H1 (cell line): ENCODE measurements around the gene ZSCAN5A.

Source experiments
- ATF2 ChIP-seq: IDR thresholded peaks from 2 replicates; pipeline ENCODE4 v1.6.1; 2012; ENCODE audit warnings: low read length, inconsistent platforms
- CBX8 ChIP-seq: fragments of 300-800, 300-1000 bp; sonication (generic); IDR thresholded peaks from 2 replicates; pipeline ENCODE4 v1.7.1; 2016; ENCODE audit warnings: low read depth, low read length, borderline replicate concordance
- CEBPB ChIP-seq: IDR thresholded peaks from 2 replicates; pipeline ENCODE4 v1.6.1; 2012; ENCODE audit warnings: low read depth, low read length
- CHD2 ChIP-seq: IDR thresholded peaks from 2 replicates; pipeline ENCODE4 v1.6.1; 2012; ENCODE audit warnings: low read length, improper control_type of control experiment
- CTBP2 ChIP-seq: IDR thresholded peaks from 2 replicates; pipeline ENCODE4 v1.7.0; 2011; ENCODE audit warnings: borderline replicate concordance, mild to moderate bottlenecking, moderate library complexity, mixed read lengths, low read length; ENCODE audit not compliant: insufficient read depth, insufficient read length
- CTCF ChIP-seq, 3 experiments: IDR thresholded peaks; 1 replicate in 2 of 3; 2 replicates in 1 of 3; pipeline versions ENCODE4 v1.5.1 to v1.6.1; 2011; ENCODE audit warnings: low read length in 3 of 3, mild to moderate bottlenecking in 3 of 3, inconsistent platforms in 2 of 3, low read depth in 1 of 3, moderate library complexity in 1 of 3; ENCODE audit not compliant: insufficient read depth in 1 of 3; ENCODE audit errors: control extremely low read depth in 1 of 3
- E2F6 ChIP-seq: IDR thresholded peaks from 2 replicates; pipeline ENCODE4 v1.6.1; 2012; ENCODE audit warnings: inconsistent platforms
- EP300 ChIP-seq, 2 experiments: IDR thresholded peaks; 1 replicate in 1 of 2; 2 replicates in 1 of 2; pipeline ENCODE4 v1.6.1; 2011 to 2012; ENCODE audit warnings: low read depth in 2 of 2, low read length in 2 of 2, mild to moderate bottlenecking in 2 of 2, borderline replicate concordance in 1 of 2, inconsistent platforms in 1 of 2, moderate library complexity in 1 of 2
- EZH2 ChIP-seq: fragments of 200-600 bp; sonication (generic); IDR thresholded peaks from 2 replicates; pipeline ENCODE4 v1.7.1; 2012; ENCODE audit warnings: low read depth, mild to moderate bottlenecking, moderate library complexity, low read length, inconsistent platforms; ENCODE audit not compliant: severe bottlenecking
- HDAC2 ChIP-seq, 2 experiments: fragments of 300-600 bp in 1 of 2; sonication (generic) in 1 of 2; IDR thresholded peaks; 2 replicates each; pipeline ENCODE4 v1.6.1; 2011 to 2012; ENCODE audit warnings: low read depth in 2 of 2, low read length in 2 of 2, mild to moderate bottlenecking in 2 of 2, moderate library complexity in 2 of 2, borderline replicate concordance in 1 of 2, inconsistent platforms in 1 of 2
- POLR2AphosphoS5 ChIP-seq: IDR thresholded peaks from 2 replicates; pipeline ENCODE4 v1.6.1; 2011; ENCODE audit warnings: low read depth, low read length
- RAD21 ChIP-seq, 2 experiments: IDR thresholded peaks in 1 of 2; conservative IDR thresholded peaks in 1 of 2; 2 replicates each; pipeline ENCODE4 v1.6.1; 2011; ENCODE audit warnings: low read depth in 2 of 2, low read length in 2 of 2, improper control_type of control experiment in 1 of 2, inconsistent platforms in 1 of 2, mild to moderate bottlenecking in 1 of 2, moderate library complexity in 1 of 2
- RFX5 ChIP-seq: IDR thresholded peaks from 2 replicates; pipeline ENCODE4 v1.6.1; 2011; ENCODE audit warnings: low read depth, low read length, improper control_type of control experiment, borderline replicate concordance

- no peak for TF ChIP-seq RFX5
- TF ChIP-seq CBX8 = no peak
- TF ChIP-seq ATF2 = no peak
- no peak for TF ChIP-seq CTCF (IDR thresholded peaks at IDR 0.05; ENCODE audit: control extremely low read depth in 1 of 3, insufficient read depth in 1 of 3, low read depth in 1 of 3, low read length in 3 of 3)
- no peak for TF ChIP-seq E2F6
- TF ChIP-seq EZH2 = no peak
- no peak for TF ChIP-seq POLR2AphosphoS5
- TF ChIP-seq CTBP2 = no peak
- no peak for TF ChIP-seq EP300 (IDR thresholded peaks at IDR 0.05; ENCODE audit: borderline replicate concordance in 1 of 2, low read depth in 2 of 2, low read length in 2 of 2)
- TF ChIP-seq HDAC2 (IDR thresholded peaks at IDR 0.05; ENCODE audit: borderline replicate concordance in 1 of 2, low read depth in 2 of 2, low read length in 2 of 2) = no peak
- no peak for TF ChIP-seq CHD2
- TF ChIP-seq RAD21 (IDR thresholded peaks at IDR 0.05 in 1 of 2, conservative IDR thresholded peaks at IDR 0.05 in 1 of 2; ENCODE audit: low read depth in 2 of 2, low read length in 2 of 2) = no peak
- no peak for TF ChIP-seq CEBPB
These were observed 42.3 kb upstream of the ZSCAN5A start for GRCh38 chr19:56356944-56357343.
